Loucy (cell line): Measurements from ENCODE around the gene C10orf71.

Experiments used
- H2AFZ ChIP-seq: fragments of 200-600 bp; sonication (generic); 2 replicates; pipeline ENCODE4 v1.6.0; 2016; ENCODE audit warnings: antibody characterized with exemption, mild to moderate bottlenecking, low read length, moderate library complexity
- H3F3A ChIP-seq: fragments of 200-600 bp; 2 replicates; pipeline ENCODE4 v1.6.0; 2016; ENCODE audit warnings: antibody characterized with exemption, low read depth, mild to moderate bottlenecking
- H3K27me3 ChIP-seq: fragments of 200-600 bp; sonication (generic); 2 replicates; pipeline ENCODE4 v1.6.1; 2014; ENCODE audit warnings: low read length, mild to moderate bottlenecking; ENCODE audit not compliant: insufficient read depth, poor library complexity, severe bottlenecking
- H3K36me3 ChIP-seq: fragments of 200-600 bp; sonication (generic); 2 replicates; pipeline ENCODE4 v1.6.1; 2016; ENCODE audit warnings: low read length; ENCODE audit not compliant: insufficient read depth
- H3K4me1 ChIP-seq: fragments of 200-600 bp; sonication (generic); 2 replicates; pipeline ENCODE4 v1.5.1; 2014; ENCODE audit warnings: low read length, mild to moderate bottlenecking; ENCODE audit not compliant: insufficient read depth, poor library complexity, severe bottlenecking
- H3K4me2 ChIP-seq: fragments of 200-600 bp; sonication (generic); 2 replicates; pipeline ENCODE4 v1.6.0; 2014; ENCODE audit warnings: antibody characterized with exemption, low read length, low read depth, mild to moderate bottlenecking; ENCODE audit not compliant: poor library complexity, severe bottlenecking
- H3K4me3 ChIP-seq: fragments of 200-600 bp; sonication (generic); 2 replicates; pipeline ENCODE4 v1.5.1; 2014; ENCODE audit warnings: low read length, mild to moderate bottlenecking, mixed read lengths; ENCODE audit not compliant: poor library complexity, severe bottlenecking
- H3K79me2 ChIP-seq: fragments of 200-600 bp; sonication (generic); 2 replicates; pipeline ENCODE4 v1.6.1; 2014; ENCODE audit warnings: low read length; ENCODE audit not compliant: insufficient read depth
- H3K9ac ChIP-seq: fragments of 200-600 bp; sonication (generic); 2 replicates; pipeline ENCODE4 v1.6.0; 2014; ENCODE audit warnings: mild to moderate bottlenecking, low read depth, low read length, moderate library complexity; ENCODE audit not compliant: poor library complexity, severe bottlenecking
- H3K9me2 ChIP-seq: fragments of 200-600 bp; sonication (generic); replicated peaks from 2 replicates; pipeline ENCODE4 v1.6.1; 2016; ENCODE audit warnings: low read depth, low read length, mixed read lengths
- H3K9me3 ChIP-seq: fragments of 200-600 bp; sonication (generic); 2 replicates; pipeline ENCODE4 v1.6.1; 2014; ENCODE audit warnings: mild to moderate bottlenecking, antibody characterized with exemption, low read length, low read depth; ENCODE audit not compliant: insufficient read depth
- H4K20me1 ChIP-seq: fragments of 200-600 bp; sonication (generic); 2 replicates; pipeline ENCODE4 v1.6.0; 2014; ENCODE audit warnings: antibody characterized with exemption, low read length, mild to moderate bottlenecking; ENCODE audit not compliant: insufficient read depth, poor library complexity, severe bottlenecking
- CTCF ChIP-seq: fragments of 200-600 bp; sonication (generic); conservative IDR thresholded peaks from 2 replicates; pipeline ENCODE4 v1.5.1; 2014; ENCODE audit warnings: mild to moderate bottlenecking, antibody characterized with exemption, low read length
- EZH2phosphoT487 ChIP-seq: fragments of 200-600 bp; IDR thresholded peaks from 2 replicates; pipeline ENCODE4 v1.6.1; 2018; ENCODE audit warnings: antibody characterized with exemption, mild to moderate bottlenecking, moderate library complexity, borderline replicate concordance

C10orf71 gene

DNA sequence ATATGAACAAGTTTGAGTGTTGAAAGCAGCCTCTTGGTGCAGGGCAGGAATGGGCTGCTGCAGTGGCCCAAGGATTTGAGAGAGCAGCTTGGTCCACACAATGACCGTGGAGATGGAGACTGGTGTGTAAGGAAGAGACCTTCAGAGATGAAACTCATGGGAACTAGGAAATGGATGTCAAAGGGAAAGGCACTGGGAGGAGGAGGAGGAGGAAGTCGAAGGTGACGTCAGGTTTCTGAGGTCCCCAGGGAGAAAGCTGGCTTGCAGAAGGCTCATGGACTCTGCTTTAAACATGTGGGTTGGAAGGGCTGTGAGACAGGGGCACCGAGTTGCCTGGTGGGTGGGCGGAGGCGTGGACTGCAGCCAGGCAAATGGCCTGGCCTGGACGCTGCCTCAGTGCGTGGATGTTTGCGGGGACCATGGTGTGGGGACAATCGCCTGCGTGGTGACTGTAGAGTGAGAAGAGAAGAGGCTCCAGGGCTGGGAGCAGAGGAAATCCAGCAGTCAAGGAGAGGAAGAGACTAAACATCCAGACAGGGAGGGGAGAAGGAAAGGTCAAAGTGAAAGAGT is 14.6 kb downstream of the C10orf71 start:
- Histone ChIP-seq H3K9ac (no peak overlapping the region), H3K4me3 (no peak overlapping the region), H4K20me1 (no peaks in the 10 kb centered on the region), H3K27me3 (no peaks in the 10 kb centered on the region), H3K79me2 (no peaks in the 10 kb centered on the region), H3K9me3 (no peaks in the 10 kb centered on the region), H3K9me2 (no peaks in the 10 kb centered on the region), H3K4me1 (peaks cover 44% of the 10 kb centered on the region), H2AFZ (no peak overlapping the region), H3F3A (peaks cover 9% of the 10 kb centered on the region), H3K4me2 (no peak overlapping the region), H3K36me3 (no peaks in the 10 kb centered on the region)
- TF ChIP-seq EZH2phosphoT487: no peak
- TF ChIP-seq CTCF: no peak

GRCh38 chr10:49314806-49315205 is 15.8 kb downstream of the C10orf71 start:
- Histone ChIP-seq H3K9ac (no peak overlapping the region), H3K36me3 (no peaks in the 10 kb centered on the region), H2AFZ (no peak overlapping the region), H4K20me1 (no peaks in the 10 kb centered on the region), H3K4me1 (peaks cover 44% of the 10 kb centered on the region), H3K79me2 (no peaks in the 10 kb centered on the region), H3K4me3 (no peak overlapping the region), H3K9me3 (no peaks in the 10 kb centered on the region), H3K4me2 (no peak overlapping the region), H3F3A (peaks cover 5% of the 10 kb centered on the region; the same call in 1 of the 2 replicates), H3K27me3 (no peaks in the 10 kb centered on the region), H3K9me2 (no peaks in the 10 kb centered on the region)
- TF ChIP-seq CTCF (no peak), EZH2phosphoT487 (no peak)

DNA sequence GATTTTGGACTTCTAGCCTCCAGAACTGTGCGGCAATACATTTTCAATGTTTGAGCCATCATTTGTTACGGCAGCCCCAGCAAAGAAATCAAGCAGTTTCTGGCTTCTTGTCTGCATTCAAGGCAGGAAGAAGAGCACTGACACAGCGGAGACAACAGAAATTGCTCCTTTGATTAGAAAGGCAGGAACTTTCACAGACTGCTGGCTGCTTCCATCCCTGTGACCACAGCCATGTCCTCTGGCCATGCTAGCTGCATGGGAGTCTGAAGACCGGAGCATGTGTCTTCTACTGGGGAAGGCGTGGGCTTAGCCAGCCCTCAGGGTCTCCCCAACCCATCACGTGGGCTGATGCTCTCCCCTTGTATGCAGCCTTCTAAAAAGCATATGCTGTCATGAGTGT is 19.1 kb downstream of the C10orf71 start:
- no peaks in the 10 kb centered on the region for H3K36me3 ChIP-seq
- peak overlapping the region; percentile 38 for H3K9ac ChIP-seq
- no peaks in the 10 kb centered on the region for H4K20me1 ChIP-seq
- peak overlapping the region; percentile 22; the same call in 1 of the 2 replicates for H2AFZ ChIP-seq
- peak overlapping the region; percentile 15 for H3K4me2 ChIP-seq
- H3K4me1 ChIP-seq: peaks cover 38% of the 10 kb centered on the region
- H3K27me3 ChIP-seq: no peaks in the 10 kb centered on the region
- H3K9me3 ChIP-seq: no peaks in the 10 kb centered on the region
- H3K9me2 ChIP-seq: no peaks in the 10 kb centered on the region
- no peak overlapping the region for H3K4me3 ChIP-seq
- H3F3A ChIP-seq: no peaks in the 10 kb centered on the region; the same call in 1 of the 2 replicates
- no peaks in the 10 kb centered on the region for H3K79me2 ChIP-seq
- no peak for TF ChIP-seq EZH2phosphoT487
- no peak for TF ChIP-seq CTCF
